Choroid plexus epithelial cell (primary cell): ENCODE data around the gene ARHGEF2.

Experiments used
- DNase-seq: peaks from one replicate; pipeline ENCODE4 v3.0.0-alpha.2; 2010; ENCODE audit warnings: low read depth
- H3K4me3 ChIP-seq: 2 replicates; pipeline ENCODE4 v1.5.1; 2011; ENCODE audit warnings: low read depth, mild to moderate bottlenecking, control low read depth, low read length, moderate library complexity
- TF ChIP-seq, protein P1 (sequence below): conservative IDR thresholded peaks from 2 replicates; pipeline ENCODE4 v1.5.1; 2011; ENCODE audit warnings: low read depth, mild to moderate bottlenecking, control low read depth, inconsistent platforms, low read length, moderate library complexity

Gene ARHGEF2

DNA sequence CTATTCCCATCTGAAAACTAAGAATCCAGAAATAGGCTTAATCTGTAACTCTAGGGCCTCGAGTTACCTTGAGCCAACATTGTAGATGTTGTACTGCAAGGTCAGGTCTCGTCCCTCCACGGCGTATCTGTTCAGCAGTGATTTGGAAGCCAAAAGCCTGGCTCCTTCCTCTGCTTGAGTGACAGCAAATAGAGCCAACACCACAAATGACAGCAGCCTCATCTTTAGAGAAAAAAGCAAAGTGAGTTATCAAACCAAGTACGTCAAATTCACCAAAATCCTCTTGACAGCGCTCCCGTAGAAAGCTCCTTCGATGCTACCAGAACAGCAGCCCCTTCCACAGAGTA is 41.6 kb upstream of the ARHGEF2 start:
- TF ChIP-seq, protein P1, sequence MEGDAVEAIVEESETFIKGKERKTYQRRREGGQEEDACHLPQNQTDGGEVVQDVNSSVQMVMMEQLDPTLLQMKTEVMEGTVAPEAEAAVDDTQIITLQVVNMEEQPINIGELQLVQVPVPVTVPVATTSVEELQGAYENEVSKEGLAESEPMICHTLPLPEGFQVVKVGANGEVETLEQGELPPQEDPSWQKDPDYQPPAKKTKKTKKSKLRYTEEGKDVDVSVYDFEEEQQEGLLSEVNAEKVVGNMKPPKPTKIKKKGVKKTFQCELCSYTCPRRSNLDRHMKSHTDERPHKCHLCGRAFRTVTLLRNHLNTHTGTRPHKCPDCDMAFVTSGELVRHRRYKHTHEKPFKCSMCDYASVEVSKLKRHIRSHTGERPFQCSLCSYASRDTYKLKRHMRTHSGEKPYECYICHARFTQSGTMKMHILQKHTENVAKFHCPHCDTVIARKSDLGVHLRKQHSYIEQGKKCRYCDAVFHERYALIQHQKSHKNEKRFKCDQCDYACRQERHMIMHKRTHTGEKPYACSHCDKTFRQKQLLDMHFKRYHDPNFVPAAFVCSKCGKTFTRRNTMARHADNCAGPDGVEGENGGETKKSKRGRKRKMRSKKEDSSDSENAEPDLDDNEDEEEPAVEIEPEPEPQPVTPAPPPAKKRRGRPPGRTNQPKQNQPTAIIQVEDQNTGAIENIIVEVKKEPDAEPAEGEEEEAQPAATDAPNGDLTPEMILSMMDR, result no peak

DNA sequence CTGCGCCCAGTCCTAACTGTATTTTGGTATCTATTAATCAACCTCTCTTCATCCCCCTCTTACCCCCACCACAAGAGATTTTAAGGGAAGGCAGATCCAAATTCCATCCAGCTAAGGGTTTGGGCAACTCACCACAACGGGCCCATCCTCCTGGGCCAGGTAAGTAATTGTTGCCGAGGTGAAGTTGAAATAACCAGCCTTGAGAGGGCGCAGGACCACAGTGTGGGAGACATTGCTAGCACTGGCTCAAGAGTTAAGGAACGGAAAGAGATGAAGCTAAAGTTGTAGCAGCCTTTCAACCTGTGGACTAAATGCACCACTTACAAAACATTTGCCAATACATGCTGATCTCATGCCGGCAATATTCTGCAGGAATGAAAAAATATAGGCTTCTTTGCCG is 36.5 kb upstream of the ARHGEF2 start:
- no peak overlapping the region for H3K4me3 ChIP-seq
- no peak for DNase-seq
- TF ChIP-seq, protein P1, result no peak

More for the DNA sequence above, 41.6 kb upstream of the ARHGEF2 start:
- DNase-seq, result no peak
- peak overlapping the region; percentile 83 for H3K4me3 ChIP-seq

DNA sequence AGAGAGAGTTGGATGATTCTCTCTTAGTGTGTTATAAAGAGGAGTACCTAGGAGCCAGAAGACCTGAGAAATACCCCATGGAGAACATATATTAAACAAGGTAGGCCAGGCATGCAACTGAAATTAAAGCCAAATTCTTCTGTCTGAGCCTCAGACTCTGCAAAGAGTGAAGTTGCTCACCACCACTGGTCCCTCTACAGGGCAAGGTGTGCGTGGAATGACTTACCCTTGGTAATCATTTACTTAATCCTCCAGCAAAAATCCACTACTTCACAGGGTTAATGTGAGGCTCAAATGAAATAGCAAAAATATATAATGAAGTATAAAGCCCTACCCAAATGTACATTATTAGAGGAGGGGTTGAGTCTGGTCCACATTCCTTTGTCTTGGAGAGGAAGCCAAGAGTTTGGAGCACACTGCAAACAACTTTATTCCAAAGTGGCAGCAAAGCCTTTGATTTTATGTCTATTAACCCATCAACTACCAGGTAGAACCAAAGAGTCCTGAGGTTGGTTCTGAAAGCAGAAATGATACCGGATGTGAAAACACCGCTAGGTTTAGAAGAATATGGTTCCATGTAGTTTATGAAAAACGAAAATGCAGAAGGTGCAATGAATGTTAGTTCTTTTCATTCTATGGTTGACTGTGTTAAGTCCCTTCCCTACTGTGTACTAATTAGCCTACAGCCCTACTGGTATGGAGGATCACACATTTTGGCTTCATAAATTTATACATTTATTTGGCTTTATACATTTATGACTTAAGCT is 33.9 kb upstream of the ARHGEF2 start:
- TF ChIP-seq, protein P1, result no peak
- DNase-seq, result no peak
- no peak overlapping the region for H3K4me3 ChIP-seq

DNA sequence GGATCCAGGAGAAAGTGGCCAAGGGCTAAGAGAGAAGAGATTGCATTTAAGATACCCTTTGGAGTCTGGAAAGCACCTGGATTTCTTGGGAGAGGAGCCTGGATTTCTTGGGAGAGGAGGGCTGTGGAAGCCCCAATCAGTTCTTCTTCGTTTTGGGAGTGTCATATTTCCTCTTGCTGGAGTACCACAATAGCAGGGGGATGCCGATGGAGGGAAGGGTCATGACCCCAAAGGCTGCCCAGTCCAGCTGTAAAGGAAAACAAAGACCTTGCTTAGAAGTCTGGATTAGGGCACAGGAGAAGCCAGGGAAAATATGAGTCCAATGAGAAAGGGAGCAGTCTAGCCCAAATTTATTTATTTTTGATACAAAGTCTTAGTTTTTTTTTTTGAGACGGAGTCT is 31.1 kb upstream of the ARHGEF2 start:
- H3K4me3 ChIP-seq, result no peak overlapping the region
- TF ChIP-seq, protein P1, result no peak

DNA sequence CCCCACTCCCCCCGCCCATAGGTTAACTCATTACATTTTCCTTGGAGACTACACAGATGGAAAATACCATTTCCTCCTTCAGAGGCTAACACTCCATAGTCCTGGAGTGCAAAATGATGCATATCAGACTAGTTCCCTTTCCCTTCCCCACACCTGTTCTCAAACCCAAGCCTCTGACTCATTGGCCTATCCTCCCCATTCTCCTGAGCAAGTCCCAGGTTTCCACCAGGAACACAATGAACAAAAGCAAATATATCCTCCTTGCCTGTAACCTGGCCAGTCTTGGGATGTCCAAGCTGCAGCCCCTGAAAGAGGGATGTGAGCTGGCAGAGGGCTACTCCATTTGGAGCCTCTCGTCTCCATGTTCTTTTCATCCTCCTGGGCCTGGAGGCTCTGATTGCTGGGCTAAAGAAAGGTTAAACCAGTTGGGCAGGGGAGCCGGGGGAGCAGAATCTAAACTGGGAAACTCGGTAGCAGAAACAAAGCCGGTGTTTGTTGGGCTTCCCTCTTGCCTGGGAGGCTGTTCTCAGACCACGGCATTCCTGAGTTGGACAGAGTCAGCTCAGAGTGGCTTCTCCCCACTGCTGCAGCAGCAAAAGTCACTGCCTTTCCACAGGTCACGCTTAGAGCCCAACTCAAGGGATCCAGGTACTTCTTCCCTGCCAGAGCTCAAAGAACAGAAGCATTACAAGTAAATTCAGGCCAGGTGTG is 28.5 kb upstream of the ARHGEF2 start:
- TF ChIP-seq, protein P1, result no peak
- no peak overlapping the region for H3K4me3 ChIP-seq
- DNase-seq, result no peak

More for the DNA sequence above, 31.1 kb upstream of the ARHGEF2 start:
- no peak for DNase-seq

DNA sequence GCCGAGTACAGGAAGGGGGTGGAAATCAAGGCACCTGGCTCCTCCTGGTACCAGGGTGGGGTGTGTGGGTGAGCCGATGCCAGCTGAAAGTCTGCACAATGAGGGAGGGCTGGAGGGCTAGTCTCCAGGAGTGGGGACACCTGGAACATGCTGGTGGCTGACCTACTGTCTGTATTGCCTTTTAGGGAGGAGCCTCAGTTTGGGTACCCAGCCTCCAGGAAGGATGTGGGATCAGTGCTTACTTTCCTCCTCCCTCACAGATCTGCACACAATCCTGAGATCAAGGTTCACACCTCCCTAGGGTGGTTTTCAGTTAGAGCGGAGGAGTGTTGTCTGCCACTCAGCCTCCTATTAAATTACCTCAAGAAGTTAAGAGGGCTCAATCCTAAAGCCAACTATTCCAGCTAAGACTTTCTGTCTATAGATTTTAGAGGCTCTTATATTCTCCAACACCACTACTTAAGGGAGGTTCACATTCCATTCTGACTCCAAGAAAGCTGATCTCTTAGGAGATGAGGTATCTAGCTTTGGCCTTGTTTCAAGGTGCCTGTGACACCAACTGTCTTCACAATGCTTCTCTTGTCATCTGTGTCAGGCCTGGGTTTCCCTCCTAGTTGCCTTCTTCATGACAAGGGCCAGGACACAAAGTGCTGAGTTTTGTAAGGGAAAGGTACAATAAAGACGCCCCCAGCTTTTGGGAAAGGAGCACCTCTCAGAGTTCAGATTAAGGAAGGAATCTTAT is 26.7 kb upstream of the ARHGEF2 start:
- TF ChIP-seq, protein P1, result no peak
- DNase-seq, result no peak
- no peak overlapping the region for H3K4me3 ChIP-seq

DNA sequence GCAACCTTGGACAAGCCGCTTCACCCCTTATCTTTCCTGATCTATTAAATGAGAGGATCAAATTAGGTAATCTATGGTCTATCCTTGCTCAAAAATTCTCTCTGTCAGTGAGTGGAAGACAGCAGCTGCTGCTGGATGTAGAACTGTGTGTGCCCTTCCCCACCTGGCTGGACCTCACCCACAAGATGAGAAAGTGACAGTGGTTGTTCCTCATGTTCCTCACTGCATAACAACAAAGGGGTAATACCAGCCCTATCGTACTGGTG is 25.5 kb upstream of the ARHGEF2 start:
- TF ChIP-seq, protein P1, result no peak

More for the DNA sequence above, 25.5 kb upstream of the ARHGEF2 start:
- no peak overlapping the region for H3K4me3 ChIP-seq
- no peak for DNase-seq
